ENCODE data around the gene NOP53. TPM values are rescaled to one million over a fixed set of nuclear protein-coding genes. Genes with fewer than 3 reads are reported as not detected.

The NOP53 gene
- total and polyA plus RNA-seq, 2 donors (not counting 3 experiments of a cell fraction or from before 2014, with no cell fraction given) = 119 to 150 TPM

- Histone ChIP-seq H3K4me3 (replicated peaks in 1 of 3; ENCODE audit: insufficient read depth in 1 of 3, low read depth in 1 of 3, low read length in 3 of 3) (no peak overlapping the region), H3K36me3 (ENCODE audit: control insufficient read depth in 2 of 2, extremely low read depth in 1 of 2, insufficient read depth in 2 of 2, low read length in 2 of 2) (peaks cover 6 to 30% of the 10 kb centered on the region in 2 experiments), H3K4me2 (ENCODE audit: insufficient read depth, low read length) (no peak overlapping the region), H3K27me3 (ENCODE audit: control insufficient read depth in 2 of 2, insufficient read depth in 2 of 2, low read length in 2 of 2) (no peaks in the 10 kb centered on the region), H3K79me2 (ENCODE audit: control insufficient read depth, insufficient read depth, low read length) (no peaks in the 10 kb centered on the region), H4K20me1 (replicated peaks; ENCODE audit: control insufficient read depth, extremely low read depth, insufficient read depth, low read length) (no peaks in the 10 kb centered on the region), H3K9me1 (replicated peaks; ENCODE audit: control insufficient read depth, extremely low read depth, insufficient read depth, low read length) (no peaks in the 10 kb centered on the region), H3K4me1 (ENCODE audit: control insufficient read depth, extremely low read depth, insufficient read depth, low read length) (no peaks in the 10 kb centered on the region), H2AFZ (ENCODE audit: low read depth, low read length) (no peak overlapping the region), H3K9me3 (replicated peaks; ENCODE audit: control insufficient read depth, insufficient read depth, low read length) (no peaks in the 10 kb centered on the region), H3K9ac (replicated peaks; ENCODE audit: extremely low read depth, insufficient read depth, low read length) (no peak overlapping the region), H3K27ac (ENCODE audit: insufficient read depth, low read depth, low read length) (no peak overlapping the region)
- BruUV-seq (replicated peaks) = no TSS peak
- FAIRE-seq (peak; percentile 55), DNase-seq (ENCODE audit: low read depth, low spot score) (peak; percentile 21)
- no peak for TF ChIP-seq GATA2 (IDR thresholded peaks at IDR 0.05; ENCODE audit: insufficient read depth, insufficient read length, low read depth, low read length)
- TF ChIP-seq, protein P1, sequence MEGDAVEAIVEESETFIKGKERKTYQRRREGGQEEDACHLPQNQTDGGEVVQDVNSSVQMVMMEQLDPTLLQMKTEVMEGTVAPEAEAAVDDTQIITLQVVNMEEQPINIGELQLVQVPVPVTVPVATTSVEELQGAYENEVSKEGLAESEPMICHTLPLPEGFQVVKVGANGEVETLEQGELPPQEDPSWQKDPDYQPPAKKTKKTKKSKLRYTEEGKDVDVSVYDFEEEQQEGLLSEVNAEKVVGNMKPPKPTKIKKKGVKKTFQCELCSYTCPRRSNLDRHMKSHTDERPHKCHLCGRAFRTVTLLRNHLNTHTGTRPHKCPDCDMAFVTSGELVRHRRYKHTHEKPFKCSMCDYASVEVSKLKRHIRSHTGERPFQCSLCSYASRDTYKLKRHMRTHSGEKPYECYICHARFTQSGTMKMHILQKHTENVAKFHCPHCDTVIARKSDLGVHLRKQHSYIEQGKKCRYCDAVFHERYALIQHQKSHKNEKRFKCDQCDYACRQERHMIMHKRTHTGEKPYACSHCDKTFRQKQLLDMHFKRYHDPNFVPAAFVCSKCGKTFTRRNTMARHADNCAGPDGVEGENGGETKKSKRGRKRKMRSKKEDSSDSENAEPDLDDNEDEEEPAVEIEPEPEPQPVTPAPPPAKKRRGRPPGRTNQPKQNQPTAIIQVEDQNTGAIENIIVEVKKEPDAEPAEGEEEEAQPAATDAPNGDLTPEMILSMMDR (IDR thresholded peaks at IDR 0.05; ENCODE audit: extremely low read depth in 1 of 2, insufficient read depth in 1 of 2, low read depth in 1 of 2, low read length in 2 of 2) = peak; percentile 56 to 85
- ChIA-PET CTCF (interaction anchor here (0.6 to 5.5 kb wide), 17 partner anchors 8 to 274 kb away, joined by 3 to 122 read pairs (median 3); partner anchors contain the start of genes EHD2, KPTN and NAPA), POLR2A (no interaction called here)
- dilution Hi-C loops (cut with MboI; ENCODE audit: extremely low pct_ligation_motif_present, low sequenced_read_pairs) (no loop called here), intact Hi-C loops (cut with micrococcal nuclease) (no loop called here)
Observed at GRCh38 chr19:47699360-47699917, 45.9 kb upstream of the NOP53 start.

- Histone ChIP-seq H3K79me2 (ENCODE audit: control insufficient read depth, insufficient read depth, low read length) (no peaks in the 10 kb centered on the region), H4K20me1 (replicated peaks; ENCODE audit: control insufficient read depth, extremely low read depth, insufficient read depth, low read length) (no peaks in the 10 kb centered on the region), H3K9me1 (replicated peaks; ENCODE audit: control insufficient read depth, extremely low read depth, insufficient read depth, low read length) (no peaks in the 10 kb centered on the region), H3K9me3 (replicated peaks; ENCODE audit: control insufficient read depth, insufficient read depth, low read length) (no peaks in the 10 kb centered on the region), H3K4me1 (ENCODE audit: control insufficient read depth, extremely low read depth, insufficient read depth, low read length) (no peaks in the 10 kb centered on the region), H3K27ac (ENCODE audit: insufficient read depth, low read depth, low read length) (no peak overlapping the region), H3K4me3 (replicated peaks in 1 of 3; ENCODE audit: insufficient read depth in 1 of 3, low read depth in 1 of 3, low read length in 3 of 3) (no peak overlapping the region), H3K9ac (replicated peaks; ENCODE audit: extremely low read depth, insufficient read depth, low read length) (no peak overlapping the region), H3K36me3 (ENCODE audit: control insufficient read depth in 2 of 2, extremely low read depth in 1 of 2, insufficient read depth in 2 of 2, low read length in 2 of 2) (peaks cover 6 to 26% of the 10 kb centered on the region in 2 experiments), H3K27me3 (ENCODE audit: control insufficient read depth in 2 of 2, insufficient read depth in 2 of 2, low read length in 2 of 2) (no peaks in the 10 kb centered on the region), H3K4me2 (ENCODE audit: insufficient read depth, low read length) (no peak overlapping the region), H2AFZ (ENCODE audit: low read depth, low read length) (no peak overlapping the region)
- CTCF ChIA-PET = interaction anchor here (1.0 to 5.5 kb wide), 4 partner anchors 12 to 266 kb away, joined by 3 to 122 read pairs (median 14); partner anchors contain the start of gene EHD2
- TF ChIP-seq GATA2 (IDR thresholded peaks at IDR 0.05; ENCODE audit: insufficient read depth, insufficient read length, low read depth, low read length) = no peak
- TF ChIP-seq, protein P2, sequence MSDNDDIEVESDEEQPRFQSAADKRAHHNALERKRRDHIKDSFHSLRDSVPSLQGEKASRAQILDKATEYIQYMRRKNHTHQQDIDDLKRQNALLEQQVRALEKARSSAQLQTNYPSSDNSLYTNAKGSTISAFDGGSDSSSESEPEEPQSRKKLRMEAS (IDR thresholded peaks at IDR 0.05; ENCODE audit: insufficient read depth, insufficient read length) = no peak
- TF ChIP-seq, protein P1 (IDR thresholded peaks at IDR 0.05; ENCODE audit: extremely low read depth in 1 of 2, insufficient read depth in 1 of 2, low read depth in 1 of 2, low read length in 2 of 2) = no peak
- no peak for TF ChIP-seq EZH2 (IDR thresholded peaks at IDR 0.05; ENCODE audit: borderline replicate concordance, low read depth, low read length, severe bottlenecking)
- TF ChIP-seq MYC (IDR thresholded peaks at IDR 0.05; ENCODE audit: low read depth, low read length) = no peak
- no peak for TF ChIP-seq POLR2A (IDR thresholded peaks at IDR 0.05; ENCODE audit: low read depth, low read length)
- no peak for TF ChIP-seq FOS (IDR thresholded peaks at IDR 0.05; ENCODE audit: borderline replicate concordance, insufficient read depth, low read length)
- TF ChIP-seq JUN (IDR thresholded peaks at IDR 0.05; ENCODE audit: borderline replicate concordance, insufficient read depth, insufficient read length, low read depth) = no peak
- TF ChIP-seq POLR2AphosphoS5 (IDR thresholded peaks at IDR 0.05; ENCODE audit: insufficient read depth, low read depth, low read length) = no peak
- POLR2A ChIA-PET = no interaction called here
- no TSS peak for BruUV-seq (replicated peaks)
- intact Hi-C loops (cut with micrococcal nuclease) (no loop called here), dilution Hi-C loops (cut with MboI; ENCODE audit: extremely low pct_ligation_motif_present, low sequenced_read_pairs) (no loop called here)
- no peak for FAIRE-seq
- DNase-seq (ENCODE audit: low read depth, low spot score) = no peak
Observed at GRCh38 chr19:47700934-47701716, 44.2 kb upstream of the NOP53 start.

All from endothelial cell of umbilical vein (primary cell).